Brain microvascular endothelial cell (primary cell): ENCODE results near the gene RNASE2.
A peak's percentile ranks its signal among the peaks of the same experiment; 100 is the strongest.
"Not testable (repeated sequence)": the region's sequence is repeated elsewhere in the genome, so short reads cannot be mapped to it uniquely, and the experiment has no call there.

Experiments
- DNase-seq: peaks from one replicate; pipeline ENCODE4 v3.0.0-alpha.2; 2020
- H3K27ac ChIP-seq: fragments of 250-450 bp; sonication (Bioruptor Pico); 2 replicates; pipeline ENCODE4 v1.5.1; 2020; ENCODE audit warnings: mild to moderate bottlenecking, moderate library complexity
- H3K27me3 ChIP-seq: fragments of 250-450 bp; sonication (Bioruptor Pico); replicated peaks from 2 replicates; pipeline ENCODE4 v1.5.1; 2020; ENCODE audit warnings: mild to moderate bottlenecking
- H3K36me3 ChIP-seq: fragments of 250-450 bp; sonication (Bioruptor Pico); replicated peaks from 2 replicates; pipeline ENCODE4 v1.5.1; 2020; ENCODE audit warnings: mild to moderate bottlenecking
- H3K4me3 ChIP-seq: 2 replicates; pipeline ENCODE4 v1.5.1; 2011; ENCODE audit warnings: low read depth, mild to moderate bottlenecking, control low read depth, low read length, moderate library complexity
- CTCF ChIP-seq: IDR thresholded peaks from 2 replicates; pipeline ENCODE4 v1.5.1; 2011; ENCODE audit warnings: low read depth, mild to moderate bottlenecking, moderate library complexity, low read length, control low read depth, inconsistent platforms; ENCODE audit errors: missing control alignments
- in situ Hi-C: cut with HindIII; loops from 2 replicates; pipeline ENCODE4 v1.10.0; 2017; ENCODE audit warnings: low sequenced_read_pairs, low pct_ligation_motif_present

Gene RNASE2

GRCh38 chr14:20982646-20983369 lies 27.5 kb downstream of the RNASE2 start:
- in situ Hi-C loops = no loop called here
- Histone ChIP-seq H3K4me3 (no peak overlapping the region), H3K36me3 (no peaks in the 10 kb centered on the region), H3K27me3 (no peaks in the 10 kb centered on the region), H3K27ac (no peak overlapping the region)
- no peak for TF ChIP-seq CTCF
- no peak for DNase-seq

GRCh38 chr14:20985650-20986049 lies 30.4 kb downstream of the RNASE2 start:
- H3K27ac ChIP-seq, in situ Hi-C loops, H3K27me3 ChIP-seq, H3K36me3 ChIP-seq, H3K4me3 ChIP-seq, DNase-seq: not testable (repeated sequence)

DNA sequence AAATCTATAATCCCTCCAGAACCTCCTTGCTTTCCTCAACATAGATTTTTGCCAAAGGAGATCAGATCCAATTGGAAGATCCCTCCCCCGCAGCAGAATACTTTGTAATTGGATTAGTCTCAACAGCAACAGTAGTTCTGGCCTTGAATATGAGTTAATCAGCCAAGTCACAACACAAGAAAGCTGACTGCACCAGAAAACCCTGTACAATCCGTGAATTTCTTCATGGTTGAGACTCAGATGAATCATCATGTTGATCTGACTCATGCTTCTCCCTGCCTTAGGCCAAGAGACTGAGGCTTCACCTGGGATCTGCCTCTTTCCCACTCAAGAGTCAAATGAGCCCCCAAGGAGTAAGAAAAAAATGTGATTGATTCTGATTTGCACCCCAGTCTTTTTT lies 31.5 kb downstream of the RNASE2 start:
- in situ Hi-C loops = no loop called here
- peak overlapping the region; percentile 72 for H3K27ac ChIP-seq
- peaks cover 3% of the 10 kb centered on the region for H3K36me3 ChIP-seq
- TF ChIP-seq CTCF = no peak
- H3K27me3 ChIP-seq = no peaks in the 10 kb centered on the region
- no peak overlapping the region for H3K4me3 ChIP-seq
- peak; percentile 92 for DNase-seq

DNA sequence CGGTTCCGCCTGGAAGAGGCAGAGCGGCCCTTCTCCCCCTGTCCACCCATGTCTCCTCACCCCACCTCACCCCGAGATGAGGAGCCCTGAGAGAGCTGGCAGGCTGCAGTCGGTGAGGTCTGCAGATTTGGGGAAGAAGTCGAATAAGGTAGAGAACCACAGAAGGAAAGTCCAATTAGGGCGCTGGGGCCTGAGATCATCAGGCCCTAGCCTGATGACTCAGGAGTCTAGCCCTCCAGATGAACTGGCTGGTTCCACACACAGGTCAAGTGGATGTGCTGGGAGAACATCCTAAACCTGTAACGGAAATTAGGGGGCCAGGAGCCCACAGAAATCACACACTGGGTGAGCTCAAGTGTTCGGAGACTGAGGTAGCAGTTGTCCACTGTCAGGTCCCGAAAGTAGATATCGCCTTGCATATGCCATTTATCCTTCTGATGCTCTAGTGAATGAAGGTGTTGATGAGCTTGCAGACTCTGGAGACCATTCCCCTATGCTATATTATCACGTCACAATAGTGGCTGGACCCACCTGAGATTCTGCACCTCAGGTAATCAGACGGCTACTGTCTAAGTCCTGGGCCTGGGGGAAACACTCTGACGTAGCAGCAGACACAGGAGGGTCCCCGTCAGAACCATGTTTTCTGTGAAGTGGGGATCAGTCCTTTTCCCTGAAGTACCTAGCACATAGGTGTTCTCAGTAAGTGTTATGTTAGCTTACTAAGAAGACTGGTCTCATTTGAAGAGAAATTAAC lies 33.6 kb downstream of the RNASE2 start:
- no peak for TF ChIP-seq CTCF
- peak; percentile 43 for DNase-seq
- Histone ChIP-seq H3K27me3 (no peaks in the 10 kb centered on the region), H3K27ac (peak overlapping the region; percentile 80), H3K36me3 (peaks cover 10% of the 10 kb centered on the region), H3K4me3 (peak overlapping the region; percentile 32)
- in situ Hi-C loops = no loop called here

DNA sequence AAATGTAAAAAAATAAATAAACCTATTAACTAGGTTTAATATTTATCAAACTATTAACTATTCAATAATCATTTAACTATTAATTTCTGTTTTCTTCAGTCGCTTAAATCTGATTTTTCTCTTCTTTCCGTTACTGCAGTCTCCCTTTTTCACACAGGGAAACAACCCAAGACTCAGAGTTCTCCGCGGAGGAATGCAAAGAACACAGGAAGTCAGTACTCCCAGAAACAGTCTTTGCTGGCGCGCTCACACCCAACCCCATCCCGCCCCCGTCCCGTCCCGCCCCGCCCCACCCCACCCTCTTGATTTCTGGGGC lies 34.1 kb downstream of the RNASE2 start:
- in situ Hi-C loops = no loop called here
- Histone ChIP-seq H3K27me3 (no peaks in the 10 kb centered on the region), H3K4me3 (peak overlapping the region; percentile 32), H3K27ac (peak overlapping the region; percentile 80), H3K36me3 (peaks cover 15% of the 10 kb centered on the region)
- no peak for TF ChIP-seq CTCF
- DNase-seq = no peak

GRCh38 chr14:20989787-20990600 lies 34.7 kb downstream of the RNASE2 start, which contains the start of gene METTL17:
Gene METTL17 (plus strand): TSS chr14:20989980. CDS start chr14:20990003, 23 bp downstream.
- in situ Hi-C loops = no loop called here
- Histone ChIP-seq H3K27me3 (no peaks in the 10 kb centered on the region), H3K4me3 (peak within 1 kb of the TSS; percentile 94), H3K27ac (peak within 1 kb of the TSS; percentile 80), H3K36me3 (peaks cover 20% of the 10 kb centered on the region)
- peak; percentile 97 for DNase-seq
- peak; percentile 68 for TF ChIP-seq CTCF
